OCI-LY3 (cell line): Measurements from ENCODE around the gene GYS2.

ENCODE experiments used
- CTCF ChIP-seq: fragments of 200-600, 300-600 bp; sonication (generic); IDR thresholded peaks from 2 replicates; pipeline ENCODE4 v1.5.1; 2014; ENCODE audit warnings: antibody characterized with exemption, low read length, low read depth
- EZH2phosphoT487 ChIP-seq: fragments of 200-600 bp; shearing (Covaris generic); IDR thresholded peaks from 2 replicates; pipeline ENCODE4 v1.6.1; 2018; ENCODE audit warnings: antibody characterized with exemption, mixed run types, low read depth

GRCh38 chr12:21561158-21561557 lies 43.5 kb downstream of the GYS2 start:
- TF ChIP-seq CTCF (no peak), EZH2phosphoT487 (no peak)
